ENCODE data around the gene SATB2. TPM values are rescaled to one million over a fixed set of nuclear protein-coding genes. Genes with fewer than 3 reads are reported as not detected.

Gene SATB2
- total RNA-seq, 1 experiment from 2014 or later: 22.1 TPM

DNA sequence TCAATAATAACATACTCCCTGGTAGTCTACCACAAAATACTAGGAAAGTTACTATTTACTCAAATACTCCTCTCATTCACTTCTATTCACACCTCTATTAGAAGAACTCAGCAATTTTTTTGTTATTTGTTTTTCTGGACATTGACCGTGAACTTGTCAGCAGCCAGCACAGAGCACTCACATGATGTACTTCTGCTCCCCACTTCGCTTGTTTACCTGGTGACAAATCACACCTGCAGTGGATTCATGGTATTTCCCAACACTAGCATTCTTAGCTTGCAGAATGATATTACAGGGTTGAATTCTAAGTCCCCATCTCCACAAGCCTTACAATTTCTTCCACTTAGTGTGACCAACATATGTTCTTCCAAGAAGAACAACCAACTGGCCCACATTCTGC, 238.2 kb downstream of the SATB2 start:
- ATAC-seq: no peak
- Mint-ChIP-seq H3K9me3 (peaks cover 37% of the 10 kb centered on the region), H3K4me3 (no peak overlapping the region), H3K27ac (no peak overlapping the region), H3K4me1 (no peaks in the 10 kb centered on the region), H3K36me3 (peaks cover 9% of the 10 kb centered on the region; the same call in 1 of the 2 replicates), H3K27me3 (ENCODE audit: low read depth) (no peaks in the 10 kb centered on the region)
- no peak for DNase-seq (ENCODE audit: low spot score)
- POLR2A ChIA-PET: no interaction called here
- TF ChIP-seq SOX15 (CRISPR knock-in tag; IDR thresholded peaks at IDR 0.05) (no peak), ETV6 (CRISPR knock-in tag; IDR thresholded peaks at IDR 0.05) (no peak), PRRX2 (CRISPR knock-in tag; IDR thresholded peaks at IDR 0.05) (no peak), NR3C1 (CRISPR knock-in tag; conservative IDR thresholded peaks at IDR 0.05; ENCODE audit: low read depth) (no peak), ATF1 (CRISPR knock-in tag; IDR thresholded peaks at IDR 0.05) (no peak), ZNF317 (CRISPR knock-in tag; IDR thresholded peaks at IDR 0.05; ENCODE audit: borderline replicate concordance, low read depth) (no peak), ESRRA (CRISPR knock-in tag; IDR thresholded peaks at IDR 0.05; ENCODE audit: borderline replicate concordance) (no peak), NR1H2 (CRISPR knock-in tag; IDR thresholded peaks at IDR 0.05) (no peak), NFYB (CRISPR knock-in tag; conservative IDR thresholded peaks at IDR 0.05; ENCODE audit: low read depth) (no peak), OVOL2 (CRISPR knock-in tag; IDR thresholded peaks at IDR 0.05; ENCODE audit: borderline replicate concordance) (no peak), TEAD4 (CRISPR knock-in tag; IDR thresholded peaks at IDR 0.05) (no peak)
- TF ChIP-seq, protein P1, sequence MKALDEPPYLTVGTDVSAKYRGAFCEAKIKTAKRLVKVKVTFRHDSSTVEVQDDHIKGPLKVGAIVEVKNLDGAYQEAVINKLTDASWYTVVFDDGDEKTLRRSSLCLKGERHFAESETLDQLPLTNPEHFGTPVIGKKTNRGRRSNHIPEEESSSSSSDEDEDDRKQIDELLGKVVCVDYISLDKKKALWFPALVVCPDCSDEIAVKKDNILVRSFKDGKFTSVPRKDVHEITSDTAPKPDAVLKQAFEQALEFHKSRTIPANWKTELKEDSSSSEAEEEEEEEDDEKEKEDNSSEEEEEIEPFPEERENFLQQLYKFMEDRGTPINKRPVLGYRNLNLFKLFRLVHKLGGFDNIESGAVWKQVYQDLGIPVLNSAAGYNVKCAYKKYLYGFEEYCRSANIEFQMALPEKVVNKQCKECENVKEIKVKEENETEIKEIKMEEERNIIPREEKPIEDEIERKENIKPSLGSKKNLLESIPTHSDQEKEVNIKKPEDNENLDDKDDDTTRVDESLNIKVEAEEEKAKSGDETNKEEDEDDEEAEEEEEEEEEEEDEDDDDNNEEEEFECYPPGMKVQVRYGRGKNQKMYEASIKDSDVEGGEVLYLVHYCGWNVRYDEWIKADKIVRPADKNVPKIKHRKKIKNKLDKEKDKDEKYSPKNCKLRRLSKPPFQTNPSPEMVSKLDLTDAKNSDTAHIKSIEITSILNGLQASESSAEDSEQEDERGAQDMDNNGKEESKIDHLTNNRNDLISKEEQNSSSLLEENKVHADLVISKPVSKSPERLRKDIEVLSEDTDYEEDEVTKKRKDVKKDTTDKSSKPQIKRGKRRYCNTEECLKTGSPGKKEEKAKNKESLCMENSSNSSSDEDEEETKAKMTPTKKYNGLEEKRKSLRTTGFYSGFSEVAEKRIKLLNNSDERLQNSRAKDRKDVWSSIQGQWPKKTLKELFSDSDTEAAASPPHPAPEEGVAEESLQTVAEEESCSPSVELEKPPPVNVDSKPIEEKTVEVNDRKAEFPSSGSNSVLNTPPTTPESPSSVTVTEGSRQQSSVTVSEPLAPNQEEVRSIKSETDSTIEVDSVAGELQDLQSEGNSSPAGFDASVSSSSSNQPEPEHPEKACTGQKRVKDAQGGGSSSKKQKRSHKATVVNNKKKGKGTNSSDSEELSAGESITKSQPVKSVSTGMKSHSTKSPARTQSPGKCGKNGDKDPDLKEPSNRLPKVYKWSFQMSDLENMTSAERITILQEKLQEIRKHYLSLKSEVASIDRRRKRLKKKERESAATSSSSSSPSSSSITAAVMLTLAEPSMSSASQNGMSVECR (CRISPR knock-in tag; IDR thresholded peaks at IDR 0.05; ENCODE audit: borderline replicate concordance): no peak
- TF ChIP-seq, protein P2, sequence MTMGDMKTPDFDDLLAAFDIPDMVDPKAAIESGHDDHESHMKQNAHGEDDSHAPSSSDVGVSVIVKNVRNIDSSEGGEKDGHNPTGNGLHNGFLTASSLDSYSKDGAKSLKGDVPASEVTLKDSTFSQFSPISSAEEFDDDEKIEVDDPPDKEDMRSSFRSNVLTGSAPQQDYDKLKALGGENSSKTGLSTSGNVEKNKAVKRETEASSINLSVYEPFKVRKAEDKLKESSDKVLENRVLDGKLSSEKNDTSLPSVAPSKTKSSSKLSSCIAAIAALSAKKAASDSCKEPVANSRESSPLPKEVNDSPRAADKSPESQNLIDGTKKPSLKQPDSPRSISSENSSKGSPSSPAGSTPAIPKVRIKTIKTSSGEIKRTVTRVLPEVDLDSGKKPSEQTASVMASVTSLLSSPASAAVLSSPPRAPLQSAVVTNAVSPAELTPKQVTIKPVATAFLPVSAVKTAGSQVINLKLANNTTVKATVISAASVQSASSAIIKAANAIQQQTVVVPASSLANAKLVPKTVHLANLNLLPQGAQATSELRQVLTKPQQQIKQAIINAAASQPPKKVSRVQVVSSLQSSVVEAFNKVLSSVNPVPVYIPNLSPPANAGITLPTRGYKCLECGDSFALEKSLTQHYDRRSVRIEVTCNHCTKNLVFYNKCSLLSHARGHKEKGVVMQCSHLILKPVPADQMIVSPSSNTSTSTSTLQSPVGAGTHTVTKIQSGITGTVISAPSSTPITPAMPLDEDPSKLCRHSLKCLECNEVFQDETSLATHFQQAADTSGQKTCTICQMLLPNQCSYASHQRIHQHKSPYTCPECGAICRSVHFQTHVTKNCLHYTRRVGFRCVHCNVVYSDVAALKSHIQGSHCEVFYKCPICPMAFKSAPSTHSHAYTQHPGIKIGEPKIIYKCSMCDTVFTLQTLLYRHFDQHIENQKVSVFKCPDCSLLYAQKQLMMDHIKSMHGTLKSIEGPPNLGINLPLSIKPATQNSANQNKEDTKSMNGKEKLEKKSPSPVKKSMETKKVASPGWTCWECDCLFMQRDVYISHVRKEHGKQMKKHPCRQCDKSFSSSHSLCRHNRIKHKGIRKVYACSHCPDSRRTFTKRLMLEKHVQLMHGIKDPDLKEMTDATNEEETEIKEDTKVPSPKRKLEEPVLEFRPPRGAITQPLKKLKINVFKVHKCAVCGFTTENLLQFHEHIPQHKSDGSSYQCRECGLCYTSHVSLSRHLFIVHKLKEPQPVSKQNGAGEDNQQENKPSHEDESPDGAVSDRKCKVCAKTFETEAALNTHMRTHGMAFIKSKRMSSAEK (CRISPR knock-in tag; IDR thresholded peaks at IDR 0.05; ENCODE audit: borderline replicate concordance): no peak
- TF ChIP-seq, protein P3, sequence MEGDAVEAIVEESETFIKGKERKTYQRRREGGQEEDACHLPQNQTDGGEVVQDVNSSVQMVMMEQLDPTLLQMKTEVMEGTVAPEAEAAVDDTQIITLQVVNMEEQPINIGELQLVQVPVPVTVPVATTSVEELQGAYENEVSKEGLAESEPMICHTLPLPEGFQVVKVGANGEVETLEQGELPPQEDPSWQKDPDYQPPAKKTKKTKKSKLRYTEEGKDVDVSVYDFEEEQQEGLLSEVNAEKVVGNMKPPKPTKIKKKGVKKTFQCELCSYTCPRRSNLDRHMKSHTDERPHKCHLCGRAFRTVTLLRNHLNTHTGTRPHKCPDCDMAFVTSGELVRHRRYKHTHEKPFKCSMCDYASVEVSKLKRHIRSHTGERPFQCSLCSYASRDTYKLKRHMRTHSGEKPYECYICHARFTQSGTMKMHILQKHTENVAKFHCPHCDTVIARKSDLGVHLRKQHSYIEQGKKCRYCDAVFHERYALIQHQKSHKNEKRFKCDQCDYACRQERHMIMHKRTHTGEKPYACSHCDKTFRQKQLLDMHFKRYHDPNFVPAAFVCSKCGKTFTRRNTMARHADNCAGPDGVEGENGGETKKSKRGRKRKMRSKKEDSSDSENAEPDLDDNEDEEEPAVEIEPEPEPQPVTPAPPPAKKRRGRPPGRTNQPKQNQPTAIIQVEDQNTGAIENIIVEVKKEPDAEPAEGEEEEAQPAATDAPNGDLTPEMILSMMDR (IDR thresholded peaks at IDR 0.05): no peak
- TF ChIP-seq, protein P4, sequence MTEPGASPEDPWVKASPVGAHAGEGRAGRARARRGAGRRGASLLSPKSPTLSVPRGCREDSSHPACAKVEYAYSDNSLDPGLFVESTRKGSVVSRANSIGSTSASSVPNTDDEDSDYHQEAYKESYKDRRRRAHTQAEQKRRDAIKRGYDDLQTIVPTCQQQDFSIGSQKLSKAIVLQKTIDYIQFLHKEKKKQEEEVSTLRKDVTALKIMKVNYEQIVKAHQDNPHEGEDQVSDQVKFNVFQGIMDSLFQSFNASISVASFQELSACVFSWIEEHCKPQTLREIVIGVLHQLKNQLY (CRISPR knock-in tag; IDR thresholded peaks at IDR 0.05): no peak
- TF ChIP-seq, protein P5, sequence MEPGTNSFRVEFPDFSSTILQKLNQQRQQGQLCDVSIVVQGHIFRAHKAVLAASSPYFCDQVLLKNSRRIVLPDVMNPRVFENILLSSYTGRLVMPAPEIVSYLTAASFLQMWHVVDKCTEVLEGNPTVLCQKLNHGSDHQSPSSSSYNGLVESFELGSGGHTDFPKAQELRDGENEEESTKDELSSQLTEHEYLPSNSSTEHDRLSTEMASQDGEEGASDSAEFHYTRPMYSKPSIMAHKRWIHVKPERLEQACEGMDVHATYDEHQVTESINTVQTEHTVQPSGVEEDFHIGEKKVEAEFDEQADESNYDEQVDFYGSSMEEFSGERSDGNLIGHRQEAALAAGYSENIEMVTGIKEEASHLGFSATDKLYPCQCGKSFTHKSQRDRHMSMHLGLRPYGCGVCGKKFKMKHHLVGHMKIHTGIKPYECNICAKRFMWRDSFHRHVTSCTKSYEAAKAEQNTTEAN (CRISPR knock-in tag; IDR thresholded peaks at IDR 0.05): no peak
- TF ChIP-seq, protein P6, sequence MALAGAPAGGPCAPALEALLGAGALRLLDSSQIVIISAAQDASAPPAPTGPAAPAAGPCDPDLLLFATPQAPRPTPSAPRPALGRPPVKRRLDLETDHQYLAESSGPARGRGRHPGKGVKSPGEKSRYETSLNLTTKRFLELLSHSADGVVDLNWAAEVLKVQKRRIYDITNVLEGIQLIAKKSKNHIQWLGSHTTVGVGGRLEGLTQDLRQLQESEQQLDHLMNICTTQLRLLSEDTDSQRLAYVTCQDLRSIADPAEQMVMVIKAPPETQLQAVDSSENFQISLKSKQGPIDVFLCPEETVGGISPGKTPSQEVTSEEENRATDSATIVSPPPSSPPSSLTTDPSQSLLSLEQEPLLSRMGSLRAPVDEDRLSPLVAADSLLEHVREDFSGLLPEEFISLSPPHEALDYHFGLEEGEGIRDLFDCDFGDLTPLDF (CRISPR knock-in tag; IDR thresholded peaks at IDR 0.05): no peak
- TF ChIP-seq, protein P7, sequence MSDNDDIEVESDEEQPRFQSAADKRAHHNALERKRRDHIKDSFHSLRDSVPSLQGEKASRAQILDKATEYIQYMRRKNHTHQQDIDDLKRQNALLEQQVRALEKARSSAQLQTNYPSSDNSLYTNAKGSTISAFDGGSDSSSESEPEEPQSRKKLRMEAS (CRISPR knock-in tag; IDR thresholded peaks at IDR 0.05): no peak
- TF ChIP-seq, protein P8, sequence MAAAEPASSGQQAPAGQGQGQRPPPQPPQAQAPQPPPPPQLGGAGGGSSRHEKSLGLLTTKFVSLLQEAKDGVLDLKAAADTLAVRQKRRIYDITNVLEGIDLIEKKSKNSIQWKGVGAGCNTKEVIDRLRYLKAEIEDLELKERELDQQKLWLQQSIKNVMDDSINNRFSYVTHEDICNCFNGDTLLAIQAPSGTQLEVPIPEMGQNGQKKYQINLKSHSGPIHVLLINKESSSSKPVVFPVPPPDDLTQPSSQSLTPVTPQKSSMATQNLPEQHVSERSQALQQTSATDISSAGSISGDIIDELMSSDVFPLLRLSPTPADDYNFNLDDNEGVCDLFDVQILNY (CRISPR knock-in tag; IDR thresholded peaks at IDR 0.05): no peak
- CTCF ChIA-PET: no interaction called here

All from WTC11 (cell line).